ENCODE measurements around the gene AKT1.

The AKT1 gene

DNA sequence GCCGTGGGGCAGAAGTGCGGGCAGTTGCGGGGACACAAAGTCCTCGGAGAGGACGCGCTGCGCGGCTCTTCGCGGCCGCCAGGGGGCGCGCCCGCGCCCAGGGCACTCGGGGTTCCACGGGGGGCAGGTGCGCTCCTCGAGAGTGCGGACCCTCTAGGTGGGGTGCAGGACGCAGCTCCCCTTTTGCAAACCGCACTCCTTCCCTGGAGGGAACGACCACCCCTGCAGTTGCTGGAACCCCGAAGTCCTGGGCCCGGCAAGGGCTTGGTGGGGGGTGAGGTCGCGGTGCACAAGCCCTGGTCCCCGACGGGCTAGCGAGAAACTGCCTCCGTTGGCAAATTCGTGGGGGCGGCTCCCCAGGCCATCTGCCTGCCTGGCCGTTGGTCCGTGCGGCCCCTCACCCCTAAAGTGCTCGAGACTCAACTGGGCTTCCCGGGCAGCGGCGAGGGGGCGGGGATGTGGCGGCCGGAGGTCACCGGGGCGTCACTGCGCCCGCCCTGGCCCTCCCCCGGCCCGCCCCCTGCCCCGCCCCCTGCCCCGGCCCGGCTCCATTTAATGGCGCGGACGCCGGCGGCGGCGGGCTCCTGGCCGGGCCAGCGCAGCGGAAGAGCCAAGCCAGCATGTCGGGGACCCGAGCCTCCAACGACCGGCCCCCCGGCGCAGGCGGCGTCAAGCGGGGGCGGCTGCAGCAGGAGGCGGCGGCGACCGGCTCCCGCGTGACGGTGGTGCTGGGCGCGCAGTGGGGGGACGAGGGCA lies 71.7 kb downstream of the AKT1 start, which contains the start of gene ADSS1:
Gene ADSS1 (plus strand): TSS at position 579 of the 756 bp plus-strand sequence. CDS start 42 bp downstream, at position 621.
- no peak for DNase-seq (ENCODE audit: low read depth)

DNA sequence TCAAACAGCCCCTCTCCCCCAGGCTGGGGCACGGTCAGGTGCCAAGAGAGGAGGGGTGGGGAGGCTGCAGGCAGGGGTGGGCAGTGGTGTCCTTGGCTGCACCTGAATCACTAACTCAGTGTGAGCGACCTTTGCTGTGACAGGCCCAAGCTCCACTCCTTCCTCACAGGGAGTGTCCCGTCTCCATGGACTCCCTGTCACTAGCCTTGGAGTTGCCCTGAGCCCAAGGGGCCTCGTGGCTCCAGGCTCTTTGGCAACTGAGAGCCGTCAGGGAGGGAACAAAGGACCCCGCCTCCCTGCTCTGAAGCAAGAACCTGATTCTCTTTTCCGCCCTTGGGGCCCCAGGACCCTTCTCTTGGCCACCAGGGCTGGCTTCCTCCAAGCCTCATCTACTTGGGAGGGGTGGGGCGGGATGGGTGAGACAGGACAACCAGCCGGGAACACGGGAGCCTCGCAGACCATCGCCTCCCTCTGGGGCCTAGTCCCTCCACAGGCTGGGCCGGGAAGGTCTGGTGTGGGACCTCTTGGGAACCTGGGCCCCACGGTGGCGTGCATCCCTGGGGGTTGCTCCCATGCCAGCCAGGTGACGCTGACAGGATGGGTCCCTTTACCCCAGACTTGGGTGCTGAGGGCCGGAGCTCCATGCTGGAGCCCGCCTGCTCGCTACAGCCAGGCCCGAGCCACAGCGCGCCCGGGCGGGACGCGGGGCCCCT lies 72.5 kb downstream of the AKT1 start:
- DNase-seq (ENCODE audit: low read depth) = no peak

DNA sequence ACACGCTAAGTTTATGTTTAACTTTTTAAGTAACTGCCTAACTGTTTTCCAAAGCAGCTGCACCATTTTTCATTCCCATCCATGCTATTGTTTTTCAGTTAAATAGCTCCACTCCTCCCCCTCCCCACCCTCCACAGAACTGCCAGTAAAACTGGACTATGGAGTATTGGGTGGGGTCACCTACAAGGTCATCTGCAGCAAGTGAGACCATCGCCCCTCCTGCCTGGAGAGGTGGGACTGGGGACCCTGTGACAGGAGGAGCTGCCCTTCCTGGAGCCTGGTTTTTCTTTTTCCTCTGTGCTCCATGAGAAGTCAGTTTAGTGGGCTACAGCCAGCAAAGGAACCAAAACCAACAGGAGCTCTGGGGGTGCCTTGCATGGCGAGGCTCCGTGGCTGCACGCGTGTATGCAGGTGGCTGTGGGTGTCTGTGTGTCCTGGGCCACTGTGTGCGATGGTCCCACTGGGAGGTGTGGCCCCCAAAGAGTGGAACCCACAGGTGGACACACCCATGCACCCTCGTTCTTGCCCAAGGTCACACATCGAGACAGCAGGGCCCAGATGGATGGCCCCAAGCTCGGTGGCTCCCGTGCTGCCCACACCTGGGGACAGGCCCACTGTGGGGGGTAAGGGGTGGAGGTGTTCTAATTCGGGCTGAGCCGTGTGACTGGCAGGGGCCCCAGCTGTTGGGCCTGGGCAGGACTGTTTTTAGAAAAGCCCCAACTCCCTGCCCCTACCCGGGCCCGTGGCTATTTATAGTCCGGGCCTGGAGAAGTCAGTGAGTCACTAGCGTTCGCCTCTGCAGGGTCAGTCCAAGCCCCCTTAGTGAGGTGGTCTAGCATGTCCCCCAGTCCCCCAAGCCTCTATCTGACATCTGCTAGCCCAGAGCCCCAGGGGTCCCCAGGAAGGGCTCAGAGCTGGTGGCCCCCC lies 73.8 kb downstream of the AKT1 start:
- no peak for DNase-seq (ENCODE audit: low read depth)

All from fibroblast of the conjunctiva (primary cell).